HEK293 (cell line): ENCODE results near the gene UBE2E1.
A peak's percentile ranks its signal among the peaks of the same experiment; 100 is the strongest.

ENCODE experiments used
- CTCF ChIA-PET: fragments of 350-600 bp; formaldehyde crosslinking; extraction: SDS; loops from one replicate; lab custom pipeline; 2021; ENCODE audit warnings: antibody characterized with exemption; lab: Yijun Ruan, JAX
- POLR2A ChIA-PET: fragments of 300-600 bp; formaldehyde crosslinking; extraction: SDS; loops from one replicate; lab custom pipeline; 2020; ENCODE audit warnings: antibody characterized with exemption, inconsistent platforms; lab: Yijun Ruan, JAX
- H3K27ac ChIP-seq: fragments of 200-500 bp; sonication (Bioruptor generic); 2 replicates; pipeline ENCODE4 v1.5.1; 2014; ENCODE audit warnings: low read depth, low read length, control low read depth, inconsistent platforms; ENCODE audit errors: extremely low read depth
- H3K36me3 ChIP-seq, 2 experiments: fragments of 200-500 bp in 1 of 2; sonication (Bioruptor generic) in 1 of 2; 1 replicate in 1 of 2; 2 replicates in 1 of 2; pipeline ENCODE4 v1.5.1; 2014 to 2017; ENCODE audit warnings: inconsistent platforms in 2 of 2, low read length in 2 of 2; ENCODE audit not compliant: control insufficient read depth in 2 of 2, insufficient read depth in 1 of 2
- H3K4me1 ChIP-seq: fragments of 200-500 bp; sonication (Bioruptor generic); 2 replicates; pipeline ENCODE4 v1.5.1; 2014; ENCODE audit warnings: mild to moderate bottlenecking, low read length, inconsistent platforms; ENCODE audit not compliant: control insufficient read depth, insufficient read depth
- H3K4me3 ChIP-seq: 2 replicates; pipeline ENCODE4 v1.5.1; 2011; ENCODE audit warnings: low read depth, mild to moderate bottlenecking, control low read depth, low read length, moderate library complexity
- H3K9me3 ChIP-seq: fragments of 200-500 bp; sonication (Bioruptor generic); 2 replicates; pipeline ENCODE4 v1.5.1; 2014; ENCODE audit warnings: low read depth, low read length, inconsistent platforms; ENCODE audit not compliant: control insufficient read depth, insufficient read depth
- ELK4 ChIP-seq: IDR thresholded peaks from 2 replicates; pipeline ENCODE4 v1.6.1; 2011; ENCODE audit warnings: mild to moderate bottlenecking, low read depth, low read length, borderline replicate concordance
- KLF7 ChIP-seq: fragments of 450-650 bp; formaldehyde crosslinking; IDR thresholded peaks from 2 replicates; pipeline ENCODE4 v1.5.1; 2016; ENCODE audit warnings: missing biosample characterization, missing genetic modification characterization, borderline replicate concordance
- PRDM6 ChIP-seq: fragments of 450-650 bp; formaldehyde crosslinking; IDR thresholded peaks from 2 replicates; pipeline ENCODE4 v1.5.1; 2017; ENCODE audit warnings: missing biosample characterization, missing genetic modification characterization
- RBAK ChIP-seq: fragments of 450-650 bp; formaldehyde crosslinking; IDR thresholded peaks from 2 replicates; pipeline ENCODE4 v1.5.1; 2016; ENCODE audit warnings: missing biosample characterization, missing genetic modification characterization
- SP7 ChIP-seq: fragments of 450-650 bp; formaldehyde crosslinking; IDR thresholded peaks from 2 replicates; pipeline ENCODE4 v1.5.1; 2016; ENCODE audit warnings: missing biosample characterization, missing genetic modification characterization
- ZBTB11 ChIP-seq: fragments of 450-650 bp; formaldehyde crosslinking; conservative IDR thresholded peaks from 2 replicates; pipeline ENCODE4 v1.5.1; 2016; ENCODE audit warnings: low read depth, missing biosample characterization, missing genetic modification characterization
- ZBTB17 ChIP-seq: fragments of 450-650 bp; formaldehyde crosslinking; IDR thresholded peaks from 2 replicates; pipeline ENCODE4 v1.5.1; 2016; ENCODE audit warnings: missing biosample characterization, missing genetic modification characterization
- ZIC2 ChIP-seq: fragments of 450-650 bp; formaldehyde crosslinking; IDR thresholded peaks from 2 replicates; pipeline ENCODE4 v1.5.1; 2016; ENCODE audit warnings: missing biosample characterization, missing genetic modification characterization
- ZNF114 ChIP-seq: fragments of 450-650 bp; formaldehyde crosslinking; IDR thresholded peaks from 2 replicates; pipeline ENCODE4 v1.5.0; 2017; ENCODE audit warnings: missing biosample characterization, missing genetic modification characterization
- ZNF121 ChIP-seq: fragments of 450-650 bp; formaldehyde crosslinking; IDR thresholded peaks from 2 replicates; pipeline ENCODE4 v1.5.1; 2016; ENCODE audit warnings: missing biosample characterization, missing genetic modification characterization
- ZNF157 ChIP-seq: fragments of 450-650 bp; formaldehyde crosslinking; IDR thresholded peaks from 2 replicates; pipeline ENCODE4 v1.5.1; 2016; ENCODE audit warnings: missing biosample characterization, missing genetic modification characterization
- ZNF18 ChIP-seq: fragments of 450-650 bp; formaldehyde crosslinking; IDR thresholded peaks from 2 replicates; pipeline ENCODE4 v1.5.1; 2016; ENCODE audit warnings: missing biosample characterization, missing genetic modification characterization
- ZNF335 ChIP-seq: fragments of 450-650 bp; formaldehyde crosslinking; conservative IDR thresholded peaks from 2 replicates; pipeline ENCODE4 v1.5.1; 2016; ENCODE audit warnings: missing biosample characterization, missing genetic modification characterization
- ZNF394 ChIP-seq: fragments of 450-650 bp; formaldehyde crosslinking; IDR thresholded peaks from 2 replicates; pipeline ENCODE4 v1.5.1; 2016; ENCODE audit warnings: missing biosample characterization, missing genetic modification characterization, mild to moderate bottlenecking, moderate library complexity, borderline replicate concordance
- ZNF404 ChIP-seq: fragments of 450-650 bp; formaldehyde crosslinking; IDR thresholded peaks from 2 replicates; pipeline ENCODE4 v1.5.1; 2017; ENCODE audit warnings: missing biosample characterization, missing genetic modification characterization
- ZNF555 ChIP-seq: fragments of 450-650 bp; formaldehyde crosslinking; conservative IDR thresholded peaks from 2 replicates; pipeline ENCODE4 v1.5.1; 2017; ENCODE audit warnings: missing biosample characterization, mild to moderate bottlenecking, missing genetic modification characterization, inconsistent platforms
- ZNF580 ChIP-seq: fragments of 450-650 bp; formaldehyde crosslinking; IDR thresholded peaks from 2 replicates; pipeline ENCODE4 v1.5.1; 2016; ENCODE audit warnings: missing biosample characterization, missing genetic modification characterization
- ZNF677 ChIP-seq: fragments of 450-650 bp; IDR thresholded peaks from 2 replicates; pipeline ENCODE4 v1.5.0; 2018; ENCODE audit warnings: missing biosample characterization, mild to moderate bottlenecking, missing genetic modification characterization, moderate library complexity
- ZNF692 ChIP-seq: fragments of 450-650 bp; formaldehyde crosslinking; IDR thresholded peaks from 2 replicates; pipeline ENCODE4 v1.5.1; 2016; ENCODE audit warnings: missing biosample characterization, missing genetic modification characterization
- ZNF830 ChIP-seq: fragments of 450-650 bp; IDR thresholded peaks from 2 replicates; pipeline ENCODE4 v1.5.0; 2018; ENCODE audit warnings: missing biosample characterization, missing genetic modification characterization, low read depth, mild to moderate bottlenecking, moderate library complexity

UBE2E1 gene

GRCh38 chr3:23824699-23825444, 19.1 kb downstream of the UBE2E1 start:
- ChIA-PET POLR2A (no interaction called here), CTCF (no interaction called here)
- H3K9me3 ChIP-seq: no peaks in the 10 kb centered on the region
- H3K27ac ChIP-seq: no peak overlapping the region
- H3K36me3 ChIP-seq: peaks cover 0 to 8% of the 10 kb centered on the region in 2 experiments; a peak in 1 of 3 replicates
- no peak for TF ChIP-seq ZNF830
- TF ChIP-seq ZNF157: no peak
- no peak for TF ChIP-seq ZNF114 (tag by site-specific recombination)
- H3K4me1 ChIP-seq: peaks cover 20% of the 10 kb centered on the region
- H3K4me3 ChIP-seq: no peak overlapping the region

GRCh38 chr3:23825802-23826201, 20.0 kb downstream of the UBE2E1 start:
- H3K9me3 ChIP-seq: no peaks in the 10 kb centered on the region
- no peak overlapping the region for H3K27ac ChIP-seq
- ChIA-PET CTCF (no interaction called here), POLR2A (no interaction called here)
- H3K36me3 ChIP-seq: peaks cover 0 to 3% of the 10 kb centered on the region in 2 experiments; a peak in 1 of 3 replicates
- TF ChIP-seq ZNF404 (tag by site-specific recombination) (no peak), ELK4 (no peak), RBAK (tag by site-specific recombination) (no peak), KLF7 (tag by site-specific recombination) (no peak), ZNF121 (tag by site-specific recombination) (peak; percentile 94), ZNF555 (tag by site-specific recombination) (no peak), ZNF580 (tag by site-specific recombination) (no peak)
- peaks cover 20% of the 10 kb centered on the region for H3K4me1 ChIP-seq
- no peak overlapping the region for H3K4me3 ChIP-seq

GRCh38 chr3:23826382-23827064, 20.8 kb downstream of the UBE2E1 start:
- Histone ChIP-seq H3K4me3 (no peak overlapping the region), H3K9me3 (no peaks in the 10 kb centered on the region), H3K27ac (no peak overlapping the region), H3K36me3 (peaks cover 0 to 3% of the 10 kb centered on the region in 2 experiments; a peak in 1 of 3 replicates), H3K4me1 (peaks cover 20% of the 10 kb centered on the region)
- CTCF ChIA-PET: no interaction called here
- POLR2A ChIA-PET: no interaction called here
- TF ChIP-seq SP7 (tag by site-specific recombination) (peak; percentile 57), PRDM6 (peak; percentile 85), ZNF394 (0 out of 2 replicates have a peak, but pooled peaks have one; percentile 24), ZNF677 (tag by site-specific recombination) (no peak), ZNF335 (no peak), ZBTB17 (tag by site-specific recombination) (peak; percentile 55), ZIC2 (tag by site-specific recombination) (peak; percentile 16; the same call in 1 of the 2 replicates), ZNF692 (no peak), ZNF18 (tag by site-specific recombination) (peak; percentile 85), ZBTB11 (tag by site-specific recombination) (peak; percentile 42; the same call in 1 of the 2 replicates)
